ENCODE results near the gene EMSY.

DNA sequence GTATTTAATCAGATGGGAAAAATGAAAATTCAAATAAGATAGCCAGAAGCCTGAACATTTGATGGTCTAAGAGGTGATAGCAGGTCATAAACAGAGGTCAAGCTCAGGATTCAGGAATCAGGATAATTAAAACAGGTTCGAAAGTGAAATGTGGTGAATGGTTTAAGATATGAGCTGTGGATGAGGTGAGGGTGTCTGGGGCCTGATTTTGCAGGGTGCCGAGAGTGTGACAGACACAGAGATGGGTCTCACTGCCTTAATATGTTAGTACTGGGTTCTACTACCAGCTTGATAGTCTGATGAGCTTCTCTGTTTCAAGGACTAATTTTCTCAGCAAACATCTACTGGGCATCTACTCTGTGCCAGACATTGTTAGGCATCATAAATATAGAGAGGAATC is 19.9 kb upstream of the EMSY start:
- TF ChIP-seq, protein P1, sequence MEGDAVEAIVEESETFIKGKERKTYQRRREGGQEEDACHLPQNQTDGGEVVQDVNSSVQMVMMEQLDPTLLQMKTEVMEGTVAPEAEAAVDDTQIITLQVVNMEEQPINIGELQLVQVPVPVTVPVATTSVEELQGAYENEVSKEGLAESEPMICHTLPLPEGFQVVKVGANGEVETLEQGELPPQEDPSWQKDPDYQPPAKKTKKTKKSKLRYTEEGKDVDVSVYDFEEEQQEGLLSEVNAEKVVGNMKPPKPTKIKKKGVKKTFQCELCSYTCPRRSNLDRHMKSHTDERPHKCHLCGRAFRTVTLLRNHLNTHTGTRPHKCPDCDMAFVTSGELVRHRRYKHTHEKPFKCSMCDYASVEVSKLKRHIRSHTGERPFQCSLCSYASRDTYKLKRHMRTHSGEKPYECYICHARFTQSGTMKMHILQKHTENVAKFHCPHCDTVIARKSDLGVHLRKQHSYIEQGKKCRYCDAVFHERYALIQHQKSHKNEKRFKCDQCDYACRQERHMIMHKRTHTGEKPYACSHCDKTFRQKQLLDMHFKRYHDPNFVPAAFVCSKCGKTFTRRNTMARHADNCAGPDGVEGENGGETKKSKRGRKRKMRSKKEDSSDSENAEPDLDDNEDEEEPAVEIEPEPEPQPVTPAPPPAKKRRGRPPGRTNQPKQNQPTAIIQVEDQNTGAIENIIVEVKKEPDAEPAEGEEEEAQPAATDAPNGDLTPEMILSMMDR (IDR thresholded peaks at IDR 0.05) = no peak
- TF ChIP-seq POLR2AphosphoS5 (IDR thresholded peaks at IDR 0.05) = no peak
